Stimulated activated CD8-positive, alpha-beta memory T cell treated with anti-CD3 and anti-CD28 coated beads, Interleukin-7, amount 100 ng/mL, for 24 hours (primary cell): Measurements from ENCODE around the gene SLC12A3.

ENCODE experiments used
- DNase-seq: peaks from one replicate; pipeline ENCODE4 v3.0.0-alpha.2; 2020; ENCODE audit warnings: low read depth

SLC12A3 gene

GRCh38 chr16:56848029-56848936 is 16.7 kb upstream of the SLC12A3 start:
- DNase-seq = no peak

- no peak for DNase-seq
Measured at GRCh38 chr16:56848955-56849689, 15.9 kb upstream of the SLC12A3 start.

GRCh38 chr16:56849690-56850680 is 15.0 kb upstream of the SLC12A3 start:
- DNase-seq = no peak

GRCh38 chr16:56851671-56852400 is 13.2 kb upstream of the SLC12A3 start:
- no peak for DNase-seq

GRCh38 chr16:56852401-56852730 is 12.6 kb upstream of the SLC12A3 start:
- DNase-seq = no peak

GRCh38 chr16:56852968-56853367 is 12.0 kb upstream of the SLC12A3 start:
- DNase-seq = no peak

- no peak for DNase-seq
Measured at GRCh38 chr16:56855201-56855600, 9.8 kb upstream of the SLC12A3 start.

- DNase-seq = no peak
Measured at GRCh38 chr16:56855946-56856345, 9.1 kb upstream of the SLC12A3 start.

- DNase-seq = no peak
Measured at GRCh38 chr16:56856876-56857447, 8.0 kb upstream of the SLC12A3 start.

GRCh38 chr16:56858374-56858773 is 6.6 kb upstream of the SLC12A3 start:
- DNase-seq = no peak

- DNase-seq = no peak
Measured at GRCh38 chr16:56859636-56860035, 5.4 kb upstream of the SLC12A3 start.

GRCh38 chr16:56860226-56861020 is 4.6 kb upstream of the SLC12A3 start:
- no peak for DNase-seq

GRCh38 chr16:56861092-56861610 is 3.9 kb upstream of the SLC12A3 start:
- DNase-seq = no peak

GRCh38 chr16:56861756-56862155 is 3.3 kb upstream of the SLC12A3 start:
- no peak for DNase-seq

- no peak for DNase-seq
Measured at GRCh38 chr16:56862776-56863175, 2.2 kb upstream of the SLC12A3 start.

GRCh38 chr16:56865394-56866062 is 521 bp downstream of the SLC12A3 start:
- no peak for DNase-seq

GRCh38 chr16:56866955-56867830 is 2.2 kb downstream of the SLC12A3 start:
- DNase-seq = no peak

- no peak for DNase-seq
Measured at GRCh38 chr16:56868175-56868574, 3.2 kb downstream of the SLC12A3 start.
